Neutrophil (primary cell): Measurements from ENCODE around the gene MAP9.
A peak's percentile ranks its signal among the peaks of the same experiment; 100 is the strongest.
"Not testable (repeated sequence)": the region's sequence is repeated elsewhere in the genome, so short reads cannot be mapped to it uniquely, and the experiment has no call there.

ENCODE experiments used
- H3K27ac ChIP-seq: fragments of 200-600 bp; sonication (generic); 2 replicates; pipeline ENCODE4 v1.5.1; 2016; ENCODE audit warnings: mild to moderate bottlenecking, moderate library complexity
- H3K27me3 ChIP-seq: fragments of 200-600 bp; sonication (generic); 2 replicates; pipeline ENCODE4 v1.6.0; 2016; ENCODE audit warnings: mild to moderate bottlenecking
- H3K36me3 ChIP-seq: fragments of 200-600 bp; sonication (generic); 2 replicates; pipeline ENCODE4 v1.5.1; 2017
- H3K4me1 ChIP-seq, 2 experiments: fragments of 200-600 bp in 1 of 2; sonication (generic) in 1 of 2; 1 replicate in 1 of 2; 2 replicates in 1 of 2; pipeline versions ENCODE4 v1.5.1 to v1.6.1; 2013 to 2016; ENCODE audit warnings: low read depth in 1 of 2, low read length in 1 of 2, mild to moderate bottlenecking in 1 of 2, moderate library complexity in 1 of 2; ENCODE audit not compliant: control insufficient read depth in 1 of 2, insufficient read depth in 1 of 2
- H3K4me3 ChIP-seq, 2 experiments: fragments of 200-600 bp in 1 of 2; sonication (generic) in 1 of 2; 1 replicate in 1 of 2; 2 replicates in 1 of 2; pipeline ENCODE4 v1.5.1; 2013 to 2016; ENCODE audit warnings: low read depth in 1 of 2, low read length in 1 of 2, mild to moderate bottlenecking in 1 of 2, moderate library complexity in 1 of 2
- H3K9me3 ChIP-seq: fragments of 200-600 bp; sonication (generic); 2 replicates; pipeline ENCODE4 v1.5.1; 2016
- TF ChIP-seq, protein P1 (sequence below): fragments of 200-600 bp; sonication (generic); IDR thresholded peaks from 2 replicates; pipeline ENCODE4 v1.5.1; 2016; ENCODE audit warnings: antibody characterized with exemption

The MAP9 gene

DNA sequence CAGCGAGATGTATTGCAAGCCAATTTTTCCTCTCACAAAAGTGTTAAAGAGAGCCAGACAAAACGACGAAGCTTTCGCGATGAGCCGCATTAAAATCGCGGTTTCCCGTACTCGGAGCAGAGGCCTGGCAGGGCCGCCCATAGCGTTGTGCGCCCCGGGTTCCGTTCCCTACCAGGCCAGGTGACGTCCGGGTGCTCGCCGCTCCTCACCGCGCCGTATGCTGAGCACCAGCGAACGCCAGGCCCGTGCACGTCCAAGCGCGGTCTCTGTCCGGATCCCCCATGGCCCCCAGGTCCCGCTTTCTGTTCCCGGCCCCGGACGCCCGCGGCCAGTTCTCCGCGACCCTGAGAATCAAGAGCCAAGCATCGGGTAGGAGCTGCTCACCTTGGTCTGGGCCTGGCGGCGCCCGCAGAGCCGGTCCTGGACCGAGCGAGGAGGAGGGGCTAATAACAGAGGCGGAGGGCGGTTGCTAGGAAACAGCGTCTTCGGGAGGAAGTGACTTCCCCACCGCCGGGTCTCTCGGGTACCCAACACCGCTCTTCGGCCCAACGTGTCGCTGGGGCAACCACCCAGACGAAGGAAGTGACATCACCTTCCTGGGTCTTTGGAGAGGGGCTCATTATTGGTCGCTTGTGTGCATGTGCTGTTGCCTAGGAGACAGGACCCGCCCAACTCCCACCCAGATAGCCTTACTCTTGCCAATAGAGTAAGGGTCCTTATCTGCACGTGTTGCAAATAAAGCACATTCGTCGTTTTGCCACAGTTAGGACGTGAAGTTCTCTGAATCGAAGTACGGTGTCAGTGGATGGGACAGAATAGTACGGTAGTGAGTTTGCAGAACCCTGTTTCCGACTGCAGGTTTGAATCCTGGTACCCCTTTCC, at the start of gene MAP9:
Gene MAP9 (minus strand): TSS at position 579 of the 882 bp plus-strand sequence. CDS start 1,115 bp downstream, outside the sequence.
- H3K36me3 ChIP-seq = no peaks in the 10 kb centered on the region
- TF ChIP-seq, protein P1, sequence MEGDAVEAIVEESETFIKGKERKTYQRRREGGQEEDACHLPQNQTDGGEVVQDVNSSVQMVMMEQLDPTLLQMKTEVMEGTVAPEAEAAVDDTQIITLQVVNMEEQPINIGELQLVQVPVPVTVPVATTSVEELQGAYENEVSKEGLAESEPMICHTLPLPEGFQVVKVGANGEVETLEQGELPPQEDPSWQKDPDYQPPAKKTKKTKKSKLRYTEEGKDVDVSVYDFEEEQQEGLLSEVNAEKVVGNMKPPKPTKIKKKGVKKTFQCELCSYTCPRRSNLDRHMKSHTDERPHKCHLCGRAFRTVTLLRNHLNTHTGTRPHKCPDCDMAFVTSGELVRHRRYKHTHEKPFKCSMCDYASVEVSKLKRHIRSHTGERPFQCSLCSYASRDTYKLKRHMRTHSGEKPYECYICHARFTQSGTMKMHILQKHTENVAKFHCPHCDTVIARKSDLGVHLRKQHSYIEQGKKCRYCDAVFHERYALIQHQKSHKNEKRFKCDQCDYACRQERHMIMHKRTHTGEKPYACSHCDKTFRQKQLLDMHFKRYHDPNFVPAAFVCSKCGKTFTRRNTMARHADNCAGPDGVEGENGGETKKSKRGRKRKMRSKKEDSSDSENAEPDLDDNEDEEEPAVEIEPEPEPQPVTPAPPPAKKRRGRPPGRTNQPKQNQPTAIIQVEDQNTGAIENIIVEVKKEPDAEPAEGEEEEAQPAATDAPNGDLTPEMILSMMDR = no peak
- H3K27me3 ChIP-seq = peaks cover 66% of the 10 kb centered on the region
- H3K9me3 ChIP-seq = no peaks in the 10 kb centered on the region
- peak within 1 kb of the TSS in 1 of 2 experiments; percentile 31 for H3K4me3 ChIP-seq
- peaks cover 0 to 6% of the 10 kb centered on the region in 2 experiments for H3K4me1 ChIP-seq
- no peak within 1 kb of the TSS for H3K27ac ChIP-seq

DNA sequence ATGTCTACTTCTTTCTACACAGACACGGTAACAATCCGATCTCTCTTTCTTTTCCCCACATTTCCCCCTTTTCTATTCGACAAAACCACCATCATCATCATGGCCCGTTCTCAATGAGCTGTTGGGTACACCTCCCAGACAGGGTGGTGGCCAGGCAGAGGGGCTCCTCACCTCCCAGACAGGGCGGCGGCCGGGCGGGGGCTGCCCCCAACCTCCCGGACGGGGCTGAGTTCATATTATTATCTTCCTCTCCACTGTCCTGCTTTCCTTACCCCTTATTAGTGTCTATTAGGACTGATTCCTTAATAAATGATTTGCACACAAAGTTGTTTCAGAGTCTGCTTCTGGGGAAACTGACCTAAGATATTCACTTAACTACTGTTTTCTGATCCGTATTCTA, 48.0 kb upstream of the MAP9 start:
- not testable (repeated sequence) for H3K4me3 ChIP-seq, H3K27me3 ChIP-seq, H3K27ac ChIP-seq, H3K4me1 ChIP-seq, H3K9me3 ChIP-seq, H3K36me3 ChIP-seq

DNA sequence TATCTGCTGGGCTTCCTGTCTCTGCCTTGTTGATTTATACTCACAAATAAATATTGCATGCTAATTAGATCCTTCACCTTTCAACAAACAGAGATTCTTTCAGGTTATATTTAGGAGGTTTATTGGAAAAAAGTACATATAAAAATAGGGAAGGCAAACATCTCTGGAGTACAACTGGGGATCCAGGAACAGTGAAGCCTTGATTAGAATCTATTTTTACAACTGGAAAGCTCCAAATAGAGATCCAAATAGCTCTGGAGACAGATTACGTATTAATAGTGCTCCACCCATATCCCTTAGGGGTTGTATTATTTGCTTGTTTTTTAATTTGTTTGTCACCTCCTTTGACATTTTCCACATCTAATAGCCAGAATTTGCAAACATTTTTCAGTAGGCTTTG, 46.9 kb upstream of the MAP9 start:
- no peaks in the 10 kb centered on the region for H3K4me1 ChIP-seq

DNA sequence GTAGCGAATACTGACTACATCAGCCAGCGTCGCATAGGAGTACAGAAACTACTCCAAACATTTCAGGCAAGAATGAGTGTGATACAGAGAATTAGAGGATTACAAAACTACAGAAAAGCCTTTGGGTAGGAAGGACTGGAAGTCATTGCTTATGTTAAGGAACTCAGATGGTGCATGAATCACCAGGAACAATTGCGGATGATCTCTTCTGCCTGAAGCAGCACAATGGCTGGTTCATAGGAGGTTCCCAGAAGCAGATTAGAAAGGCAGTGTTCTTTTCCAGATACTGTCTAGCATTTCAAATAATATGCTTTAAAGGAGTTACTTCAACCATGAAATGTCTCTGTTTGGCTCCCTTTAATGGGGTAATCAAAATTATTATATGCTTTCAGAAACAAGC, 42.5 kb upstream of the MAP9 start:
- TF ChIP-seq, protein P1 = no peak
- Histone ChIP-seq H3K4me3 (no peak overlapping the region), H3K9me3 (no peaks in the 10 kb centered on the region), H3K36me3 (no peaks in the 10 kb centered on the region), H3K27ac (no peak overlapping the region), H3K4me1 (no peaks in the 10 kb centered on the region), H3K27me3 (no peaks in the 10 kb centered on the region)

More for the DNA sequence above, 46.9 kb upstream of the MAP9 start:
- H3K36me3 ChIP-seq = no peaks in the 10 kb centered on the region
- no peak overlapping the region for H3K4me3 ChIP-seq
- TF ChIP-seq, protein P1 = no peak
- H3K27me3 ChIP-seq = no peaks in the 10 kb centered on the region
- H3K27ac ChIP-seq = no peak overlapping the region
- no peaks in the 10 kb centered on the region for H3K9me3 ChIP-seq

DNA sequence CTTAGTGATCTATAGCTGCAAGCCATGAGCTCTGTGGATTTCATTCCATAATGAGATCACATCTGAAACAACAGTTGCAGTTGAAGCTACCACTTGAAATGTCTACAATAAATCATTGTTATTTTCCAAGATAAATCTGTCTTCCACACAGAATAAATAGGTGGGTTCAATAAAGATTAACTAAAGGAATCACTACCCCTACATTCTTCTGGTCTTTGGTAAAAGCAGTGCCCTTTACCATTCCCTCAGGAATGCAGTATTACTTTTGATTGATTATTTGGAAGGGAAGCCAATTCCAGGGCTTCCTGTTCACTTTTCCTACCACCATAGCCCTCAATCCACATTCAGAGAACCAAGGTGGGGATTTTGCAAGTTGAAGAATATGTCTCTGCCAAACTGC, 38.9 kb upstream of the MAP9 start:
- Histone ChIP-seq H3K27ac (no peak overlapping the region), H3K4me3 (no peak overlapping the region), H3K27me3 (no peaks in the 10 kb centered on the region)

DNA sequence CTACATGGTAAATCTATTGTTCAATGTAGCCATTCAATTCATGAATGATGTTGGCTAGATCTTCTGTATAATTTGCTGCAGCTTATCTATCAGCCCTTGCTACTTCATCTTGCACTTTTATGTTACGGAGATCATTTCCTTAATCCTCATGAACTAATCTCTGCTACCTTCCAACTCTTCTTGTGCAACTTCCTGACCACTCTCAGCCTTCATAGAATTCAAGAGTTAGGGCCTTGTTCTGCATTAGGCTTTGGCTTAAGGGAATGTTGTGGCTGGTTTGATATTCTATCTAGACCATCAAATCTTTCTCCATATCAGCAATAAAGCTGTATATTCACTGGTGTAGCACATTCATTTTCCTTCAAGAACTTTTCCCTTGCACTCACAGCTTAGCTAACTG, 36.7 kb upstream of the MAP9 start:
- Histone ChIP-seq H3K4me3 (no peak overlapping the region), H3K27ac (no peak overlapping the region), H3K9me3 (no peaks in the 10 kb centered on the region), H3K27me3 (no peaks in the 10 kb centered on the region), H3K4me1 (no peaks in the 10 kb centered on the region), H3K36me3 (no peaks in the 10 kb centered on the region)
- TF ChIP-seq, protein P1 = no peak

More for the DNA sequence above, 38.9 kb upstream of the MAP9 start:
- Histone ChIP-seq H3K36me3 (no peaks in the 10 kb centered on the region), H3K4me1 (no peaks in the 10 kb centered on the region), H3K9me3 (no peaks in the 10 kb centered on the region)
- TF ChIP-seq, protein P1 = no peak
